HepG2 (cell line): ENCODE data around the gene SLA2. TPM values are rescaled to one million over a fixed set of nuclear protein-coding genes. Genes with fewer than 3 reads are reported as not detected.

Source experiments
- ATAC-seq: fragments of 200-7000 bp; cut with Tn5 transposase; 3 replicates; pipeline ENCODE4 v1.9.1; 2020; ENCODE audit warnings: mild to moderate bottlenecking, moderate library complexity
- BruUV-seq: library from RNA; stranded (reverse); fragments of 400-500 nt; replicated peaks from 2 replicates; lab custom pipeline; 2021; lab: Mats Ljungman, UMichigan
- CTCF ChIA-PET: fragments of 300-600 bp; formaldehyde crosslinking; extraction: SDS; loops from one replicate; lab custom pipeline; 2021; ENCODE audit warnings: low total read pairs, inconsistent platforms, low intra/inter-chr PET ratio; lab: Yijun Ruan, JAX
- POLR2A ChIA-PET: fragments of 350-600 bp; sonication (Branson Sonifier 250); formaldehyde crosslinking; loops from one replicate; lab custom pipeline; 2020; ENCODE audit warnings: antibody characterized with exemption, inconsistent platforms; lab: Yijun Ruan, JAX
- DNase-seq: peaks from one replicate; pipeline ENCODE4 v3.0.0-alpha.2; 2015; ENCODE audit warnings: low spot score
- FAIRE-seq: peaks from 3 replicates; lab custom pipeline; 2011; peaks lifted over from hg19 to GRCh38; lab: Jason Lieb, UNC
- H2AFZ ChIP-seq: one replicate; pipeline ENCODE4 v1.6.1; 2011; ENCODE audit warnings: low read length, inconsistent platforms
- H3K27ac ChIP-seq: fragments of 300-600 bp; 3 replicates; pipeline ENCODE4 v1.8.0; 2011; ENCODE audit warnings: mixed run types, mild to moderate bottlenecking, mixed read lengths, low read length, inconsistent platforms; ENCODE audit not compliant: insufficient read depth; ENCODE audit errors: extremely low read length
- H3K27me3 ChIP-seq, 2 experiments: fragments of 200-600 bp in 1 of 2; 2 replicates in 1 of 2; 3 replicates in 1 of 2; pipeline versions ENCODE4 v1.6.0 to v1.8.0; 2011; ENCODE audit warnings: low read length in 2 of 2, mild to moderate bottlenecking in 2 of 2, moderate library complexity in 2 of 2, inconsistent platforms in 1 of 2; ENCODE audit not compliant: insufficient read depth in 2 of 2, control insufficient read depth in 1 of 2
- H3K36me3 ChIP-seq, 2 experiments: fragments of 200-600 bp in 1 of 2; replicated peaks in 1 of 2; 2 replicates in 1 of 2; 3 replicates in 1 of 2; pipeline versions ENCODE4 v1.5.1 to v1.8.0; 2011; ENCODE audit warnings: low read length in 2 of 2, inconsistent platforms in 1 of 2; ENCODE audit not compliant: insufficient read depth in 2 of 2, control insufficient read depth in 1 of 2
- H3K4me1 ChIP-seq: 2 replicates; pipeline ENCODE4 v1.5.1; 2012; ENCODE audit warnings: low read length, inconsistent platforms; ENCODE audit not compliant: insufficient read depth
- H3K4me2 ChIP-seq: 2 replicates; pipeline ENCODE4 v1.6.0; 2011; ENCODE audit warnings: low read depth, low read length, inconsistent platforms
- H3K4me3 ChIP-seq, 3 experiments: fragments of 200-600 bp in 1 of 3; sonication (generic), shearing (Covaris generic) in 1 of 3; replicated peaks in 1 of 3; 2 replicates each; pipeline ENCODE4 v1.5.1; 2011 to 2016; ENCODE audit warnings: low read length in 3 of 3, inconsistent platforms in 2 of 3, low read depth in 2 of 3, mild to moderate bottlenecking in 2 of 3, control low read depth in 1 of 3, mixed read lengths in 1 of 3; ENCODE audit not compliant: insufficient read depth in 1 of 3
- H3K79me2 ChIP-seq: one replicate; pipeline ENCODE4 v1.6.1; 2011; ENCODE audit warnings: low read length, inconsistent platforms; ENCODE audit not compliant: insufficient read depth
- H3K9ac ChIP-seq: 2 replicates; pipeline ENCODE4 v1.6.0; 2011; ENCODE audit warnings: mild to moderate bottlenecking, low read depth, low read length, inconsistent platforms; ENCODE audit not compliant: insufficient read depth
- H3K9me3 ChIP-seq: 2 replicates; pipeline ENCODE4 v1.5.1; 2012; ENCODE audit warnings: mild to moderate bottlenecking, low read length
- H4K20me1 ChIP-seq: 2 replicates; pipeline ENCODE4 v1.6.0; 2011; ENCODE audit warnings: inconsistent platforms, mild to moderate bottlenecking, low read length, moderate library complexity; ENCODE audit not compliant: insufficient read depth
- AKAP8 ChIP-seq: sonication (generic); formaldehyde crosslinking; IDR thresholded peaks from 2 replicates; pipeline ENCODE4 v1.5.1; 2020; ENCODE audit warnings: mild to moderate bottlenecking, missing genetic modification reagents
- CBX1 ChIP-seq: IDR thresholded peaks from one replicate; pipeline ENCODE4 v1.6.1; 2016; ENCODE audit warnings: antibody characterized with exemption, low read depth
- CHCHD3 ChIP-seq: sonication (generic); formaldehyde crosslinking; IDR thresholded peaks from 2 replicates; pipeline ENCODE4 v1.8.0; 2022; ENCODE audit warnings: mild to moderate bottlenecking, missing genetic modification reagents, moderate library complexity
- HMG20A ChIP-seq: IDR thresholded peaks from 2 replicates; pipeline ENCODE4 v1.6.1; 2016; ENCODE audit warnings: borderline replicate concordance
- JARID2 ChIP-seq: sonication (generic); formaldehyde crosslinking; IDR thresholded peaks from 2 replicates; pipeline ENCODE4 v1.8.1; 2023; ENCODE audit warnings: missing genetic modification reagents, inconsistent platforms; ENCODE audit not compliant: insufficient replicate concordance
- JDP2 ChIP-seq: sonication (generic); formaldehyde crosslinking; IDR thresholded peaks from 2 replicates; pipeline ENCODE4 v1.8.1; 2022; ENCODE audit warnings: missing genetic modification reagents, borderline replicate concordance
- KLF16 ChIP-seq, 2 experiments: sonication (generic) in 1 of 2; formaldehyde crosslinking in 1 of 2; IDR thresholded peaks; 2 replicates each; pipeline versions ENCODE4 v1.6.1 to v1.8.0; 2016 to 2023; ENCODE audit warnings: missing genetic modification reagents in 2 of 2, missing compliant biosample characterization in 1 of 2
- MEIS2 ChIP-seq: sonication (generic); formaldehyde crosslinking; IDR thresholded peaks from 2 replicates; pipeline ENCODE4 v1.9.0; 2021; ENCODE audit warnings: mild to moderate bottlenecking, missing genetic modification reagents
- NFIB ChIP-seq: sonication (generic); formaldehyde crosslinking; IDR thresholded peaks from 2 replicates; pipeline ENCODE4 v1.9.0; 2021; ENCODE audit warnings: missing genetic modification reagents, mild to moderate bottlenecking, borderline replicate concordance
- NR1H2 ChIP-seq: sonication (generic); formaldehyde crosslinking; IDR thresholded peaks from 2 replicates; pipeline ENCODE4 v1.8.1; 2022; ENCODE audit warnings: low read depth, missing genetic modification reagents, borderline replicate concordance
- SAP130 ChIP-seq: IDR thresholded peaks from 2 replicates; pipeline ENCODE4 v1.6.1; 2016; ENCODE audit warnings: low read depth
- ZFP90 ChIP-seq: sonication (generic); formaldehyde crosslinking; IDR thresholded peaks from 2 replicates; pipeline ENCODE4 v1.8.0; 2022; ENCODE audit warnings: missing genetic modification reagents, mild to moderate bottlenecking, inconsistent platforms, borderline replicate concordance
- ZNF337 ChIP-seq: sonication (generic); formaldehyde crosslinking; IDR thresholded peaks from 2 replicates; pipeline ENCODE4 v1.5.1; 2020; ENCODE audit warnings: missing genetic modification reagents, low read depth, mild to moderate bottlenecking, borderline replicate concordance
- ZNF556 ChIP-seq: sonication (generic); formaldehyde crosslinking; IDR thresholded peaks from 2 replicates; pipeline ENCODE4 v1.4.0; 2020; ENCODE audit warnings: mild to moderate bottlenecking, missing genetic modification reagents, borderline replicate concordance
- ZNF670 ChIP-seq: sonication (generic); formaldehyde crosslinking; IDR thresholded peaks from 2 replicates; pipeline ENCODE4 v1.8.0; 2022; ENCODE audit warnings: mild to moderate bottlenecking, missing genetic modification reagents, borderline replicate concordance
- ZNF674 ChIP-seq: sonication (generic); formaldehyde crosslinking; IDR thresholded peaks from 2 replicates; pipeline ENCODE4 v1.5.0; 2020; ENCODE audit warnings: low read depth, mild to moderate bottlenecking, missing genetic modification reagents
- ZSCAN12 ChIP-seq: sonication (generic); formaldehyde crosslinking; IDR thresholded peaks from 2 replicates; pipeline ENCODE4 v1.9.0; 2021; ENCODE audit warnings: mild to moderate bottlenecking, missing genetic modification reagents
- ZSCAN21 ChIP-seq: sonication (generic); formaldehyde crosslinking; IDR thresholded peaks from 2 replicates; pipeline ENCODE4 v1.8.0; 2022; ENCODE audit warnings: mild to moderate bottlenecking, missing genetic modification reagents, moderate library complexity, borderline replicate concordance
- WGBS: methylation state at CpG from one replicate; pipeline ENCODE4 v1.1.6; 2017; ENCODE audit warnings: low lambda C conversion rate; 5-methylcytosine and 5-hydroxymethylcytosine counted together
- in situ Hi-C: cut with HindIII; loops from 2 replicates; pipeline ENCODE4 v1.10.0; 2017; ENCODE audit warnings: low pct_unique_long_range_greater_than_20kb; ENCODE audit not compliant: extremely low pct_ligation_motif_present
- intact Hi-C: fragments of 100-400 bp; cut with micrococcal nuclease; formaldehyde crosslinking; loops from one replicate; pipeline ENCODE4 v1.10.0; 2022; ENCODE audit not compliant: unreplicated experiment
- polyA plus RNA-seq, 8 experiments: library from polyadenylated mRNA; depleted of rRNA in 3 of 8; stranded (reverse) in 7 of 8; unstranded in 1 of 8; fragments of >200 nt; fragmentation: Illumina TruSeq in 4 of 8; extraction: Trizol in 4 of 8; gene quantifications; 2 replicates each; pipeline versions ENCODE4 v1.2.1 to v1.2.3, GENCODE V29; 2011 to 2016; ENCODE audit warnings: low read depth in 4 of 8, missing spikeins in 1 of 8, mixed read lengths in 1 of 8; ENCODE audit not compliant: insufficient read depth in 1 of 8
- total RNA-seq, 5 experiments: library from RNA; depleted of rRNA; stranded (reverse); fragments of >200 nt; fragmentation: Illumina TruSeq; extraction: Trizol; gene quantifications; 2 replicates each; pipeline ENCODE4 v1.2.3, GENCODE V29; 2016; ENCODE audit warnings: low read depth in 1 of 5
- TF ChIP-seq, protein P1 (sequence below): IDR thresholded peaks from 2 replicates; pipeline ENCODE4 v1.6.1; 2016; ENCODE audit warnings: control low read depth
- TF ChIP-seq, protein P2 (sequence below): sonication (generic); formaldehyde crosslinking; IDR thresholded peaks from 2 replicates; pipeline ENCODE4 v1.4.0; 2020; ENCODE audit warnings: mild to moderate bottlenecking, missing genetic modification reagents
- TF ChIP-seq, protein P3 (sequence below): sonication (generic); formaldehyde crosslinking; IDR thresholded peaks from 2 replicates; pipeline ENCODE4 v1.8.1; 2023; ENCODE audit warnings: mild to moderate bottlenecking, missing genetic modification reagents

The SLA2 gene
- total and polyA plus RNA-seq, 2 of the 13 experiments (the other 11 are each of a cell fraction or from before 2014, with no cell fraction given), result 1.6 to 3.6 TPM

DNA sequence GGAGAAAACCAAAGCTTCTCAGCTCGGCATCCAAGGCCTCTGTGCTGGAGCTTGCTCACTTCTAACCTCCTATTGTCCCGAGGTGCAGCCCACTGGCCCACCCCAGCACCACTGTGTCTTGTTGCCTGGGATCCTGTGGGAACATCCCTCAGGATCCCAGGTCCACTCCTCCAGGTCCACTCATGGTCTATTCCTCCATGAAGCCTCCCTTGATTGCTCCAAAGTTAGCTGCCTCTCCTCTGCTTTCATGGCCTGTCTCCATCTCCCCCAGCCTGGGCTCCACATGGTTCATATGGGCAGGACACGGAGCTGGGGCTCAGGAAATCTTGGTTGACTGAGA lies 13.9 kb downstream of the SLA2 start:
- no peaks in the 10 kb centered on the region for H3K9me3 ChIP-seq
- intact Hi-C loops (loop anchor here (1.0 kb wide), 1 partner anchor 20 kb away; no protein-coding TSS in a partner anchor), in situ Hi-C loops (no loop called here)
- no peaks in the 10 kb centered on the region for H3K36me3 ChIP-seq
- H2AFZ ChIP-seq, result peak overlapping the region; percentile 74
- H3K27me3 ChIP-seq, result no peaks in the 10 kb centered on the region
- H4K20me1 ChIP-seq, result no peaks in the 10 kb centered on the region
- peak overlapping the region; percentile 14 for H3K27ac ChIP-seq
- POLR2A ChIA-PET, result interaction anchor here (0.8 to 5.5 kb wide), 15 partner anchors 8 to 177 kb away, joined by 3 to 54 read pairs (median 5); partner anchors contain the start of genes NDRG3 and RAB5IF
- CTCF ChIA-PET, result interaction anchor here (1.3 to 1.8 kb wide), 4 partner anchors 19 to 76 kb away, joined by 3 to 20 read pairs (median 6); partner anchors contain the start of gene RAB5IF
- H3K4me2 ChIP-seq, result peak overlapping the region; percentile 88
- no peaks in the 10 kb centered on the region for H3K79me2 ChIP-seq
- 62% methylated on average over 3 of the region's 3 CpGs for WGBS
- ATAC-seq, result peak; percentile 36
- H3K9ac ChIP-seq, result peak overlapping the region; percentile 71
- no peak for FAIRE-seq
- no TSS peak for BruUV-seq
- peak overlapping the region in 2 of 3 experiments; percentile 26 to 68; a peak in 2 of 6 replicates for H3K4me3 ChIP-seq
- peaks cover 36% of the 10 kb centered on the region for H3K4me1 ChIP-seq
- DNase-seq, result no peak
- TF ChIP-seq JDP2 (CRISPR knock-in tag) (no peak), ZSCAN12 (CRISPR knock-in tag) (0 out of 2 replicates have a peak, but pooled peaks have one; percentile 1), ZNF556 (no peak), SAP130 (no peak), ZNF670 (CRISPR knock-in tag) (no peak), NFIB (CRISPR knock-in tag) (no peak), CBX1 (peak; percentile 12), NR1H2 (CRISPR knock-in tag) (no peak), ZSCAN21 (CRISPR knock-in tag) (0 out of 2 replicates have a peak, but pooled peaks have one; percentile 53), ZNF674 (CRISPR knock-in tag) (0 out of 2 replicates have a peak, but pooled peaks have one; percentile 55), JARID2 (CRISPR knock-in tag) (no peak), AKAP8 (CRISPR knock-in tag) (no peak), KLF16 (CRISPR knock-in tag; IDR thresholded peaks at IDR 0.05) (no peak), ZFP90 (CRISPR knock-in tag) (no peak), HMG20A (no peak), ZNF337 (CRISPR knock-in tag) (0 out of 2 replicates have a peak, but pooled peaks have one; percentile 2), MEIS2 (CRISPR knock-in tag) (0 out of 2 replicates have a peak, but pooled peaks have one; percentile 17), CHCHD3 (CRISPR knock-in tag) (no peak)
- TF ChIP-seq, protein P1, sequence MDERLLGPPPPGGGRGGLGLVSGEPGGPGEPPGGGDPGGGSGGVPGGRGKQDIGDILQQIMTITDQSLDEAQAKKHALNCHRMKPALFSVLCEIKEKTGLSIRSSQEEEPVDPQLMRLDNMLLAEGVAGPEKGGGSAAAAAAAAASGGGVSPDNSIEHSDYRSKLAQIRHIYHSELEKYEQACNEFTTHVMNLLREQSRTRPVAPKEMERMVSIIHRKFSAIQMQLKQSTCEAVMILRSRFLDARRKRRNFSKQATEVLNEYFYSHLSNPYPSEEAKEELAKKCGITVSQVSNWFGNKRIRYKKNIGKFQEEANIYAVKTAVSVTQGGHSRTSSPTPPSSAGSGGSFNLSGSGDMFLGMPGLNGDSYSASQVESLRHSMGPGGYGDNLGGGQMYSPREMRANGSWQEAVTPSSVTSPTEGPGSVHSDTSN (CRISPR knock-in tag), result no peak
- TF ChIP-seq, protein P2, sequence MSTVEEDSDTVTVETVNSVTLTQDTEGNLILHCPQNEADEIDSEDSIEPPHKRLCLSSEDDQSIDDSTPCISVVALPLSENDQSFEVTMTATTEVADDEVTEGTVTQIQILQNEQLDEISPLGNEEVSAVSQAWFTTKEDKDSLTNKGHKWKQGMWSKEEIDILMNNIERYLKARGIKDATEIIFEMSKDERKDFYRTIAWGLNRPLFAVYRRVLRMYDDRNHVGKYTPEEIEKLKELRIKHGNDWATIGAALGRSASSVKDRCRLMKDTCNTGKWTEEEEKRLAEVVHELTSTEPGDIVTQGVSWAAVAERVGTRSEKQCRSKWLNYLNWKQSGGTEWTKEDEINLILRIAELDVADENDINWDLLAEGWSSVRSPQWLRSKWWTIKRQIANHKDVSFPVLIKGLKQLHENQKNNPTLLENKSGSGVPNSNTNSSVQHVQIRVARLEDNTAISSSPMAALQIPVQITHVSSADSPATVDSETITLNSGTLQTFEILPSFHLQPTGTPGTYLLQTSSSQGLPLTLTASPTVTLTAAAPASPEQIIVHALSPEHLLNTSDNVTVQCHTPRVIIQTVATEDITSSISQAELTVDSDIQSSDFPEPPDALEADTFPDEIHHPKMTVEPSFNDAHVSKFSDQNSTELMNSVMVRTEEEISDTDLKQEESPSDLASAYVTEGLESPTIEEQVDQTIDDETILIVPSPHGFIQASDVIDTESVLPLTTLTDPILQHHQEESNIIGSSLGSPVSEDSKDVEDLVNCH (CRISPR knock-in tag), result no peak
- TF ChIP-seq, protein P3, sequence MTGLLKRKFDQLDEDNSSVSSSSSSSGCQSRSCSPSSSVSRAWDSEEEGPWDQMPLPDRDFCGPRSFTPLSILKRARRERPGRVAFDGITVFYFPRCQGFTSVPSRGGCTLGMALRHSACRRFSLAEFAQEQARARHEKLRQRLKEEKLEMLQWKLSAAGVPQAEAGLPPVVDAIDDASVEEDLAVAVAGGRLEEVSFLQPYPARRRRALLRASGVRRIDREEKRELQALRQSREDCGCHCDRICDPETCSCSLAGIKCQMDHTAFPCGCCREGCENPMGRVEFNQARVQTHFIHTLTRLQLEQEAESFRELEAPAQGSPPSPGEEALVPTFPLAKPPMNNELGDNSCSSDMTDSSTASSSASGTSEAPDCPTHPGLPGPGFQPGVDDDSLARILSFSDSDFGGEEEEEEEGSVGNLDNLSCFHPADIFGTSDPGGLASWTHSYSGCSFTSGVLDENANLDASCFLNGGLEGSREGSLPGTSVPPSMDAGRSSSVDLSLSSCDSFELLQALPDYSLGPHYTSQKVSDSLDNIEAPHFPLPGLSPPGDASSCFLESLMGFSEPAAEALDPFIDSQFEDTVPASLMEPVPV (CRISPR knock-in tag), result no peak
